Activated CD4-positive, alpha-beta T cell treated with anti-CD3 and anti-CD28 coated beads for 24 hours (primary cell): Measurements from ENCODE around the gene RNU1-3.
"Not testable (repeated sequence)": the region's sequence is repeated elsewhere in the genome, so short reads cannot be mapped to it uniquely, and the experiment has no call there.

ENCODE experiments used
- DNase-seq, 2 donors: peaks; one replicate each; pipeline ENCODE4 v3.0.0-alpha.2; 2020; ENCODE audit warnings: low read depth in 2 of 2

Gene RNU1-3

GRCh38 chr1:16656574-16656973, 10.2 kb downstream of the RNU1-3 start:
- DNase-seq: not testable (repeated sequence)

GRCh38 chr1:16651560-16651959, 15.2 kb downstream of the RNU1-3 start:
- not testable (repeated sequence) for DNase-seq

- DNase-seq: not testable (repeated sequence)
Observed at GRCh38 chr1:16649960-16650359, 16.8 kb downstream of the RNU1-3 start.

- not testable (repeated sequence) for DNase-seq
Observed at GRCh38 chr1:16649390-16649789, 17.4 kb downstream of the RNU1-3 start.

GRCh38 chr1:16648756-16649155, 18.0 kb downstream of the RNU1-3 start:
- not testable (repeated sequence) for DNase-seq

- not testable (repeated sequence) for DNase-seq
Observed at GRCh38 chr1:16648250-16648649, 18.5 kb downstream of the RNU1-3 start.

GRCh38 chr1:16647179-16648176, 19.3 kb downstream of the RNU1-3 start:
- DNase-seq: not testable (repeated sequence)

GRCh38 chr1:16646716-16647115, 20.0 kb downstream of the RNU1-3 start:
- not testable (repeated sequence) for DNase-seq

GRCh38 chr1:16646061-16646664, 20.6 kb downstream of the RNU1-3 start:
- DNase-seq: not testable (repeated sequence)

GRCh38 chr1:16645271-16646060, 21.3 kb downstream of the RNU1-3 start:
- DNase-seq: not testable (repeated sequence)

- DNase-seq: peak; percentile 100
Observed at GRCh38 chr1:16644482-16645270, 22.1 kb downstream of the RNU1-3 start.

GRCh38 chr1:16644193-16644481, 22.6 kb downstream of the RNU1-3 start:
- DNase-seq: no peak

GRCh38 chr1:16643476-16644192, 23.1 kb downstream of the RNU1-3 start:
- not testable (repeated sequence) for DNase-seq

GRCh38 chr1:16643001-16643411, 23.7 kb downstream of the RNU1-3 start:
- not testable (repeated sequence) for DNase-seq

GRCh38 chr1:16642025-16642966, 24.5 kb downstream of the RNU1-3 start:
- DNase-seq: not testable (repeated sequence)

- not testable (repeated sequence) for DNase-seq
Observed at GRCh38 chr1:16641159-16641975, 25.4 kb downstream of the RNU1-3 start.

- DNase-seq: not testable (repeated sequence)
Observed at GRCh38 chr1:16639091-16640031, 27.4 kb downstream of the RNU1-3 start.
